IMR-90 (cell line): ENCODE data around the gene HECTD1. TPM values are rescaled to one million over a fixed set of nuclear protein-coding genes. Genes with fewer than 3 reads are reported as not detected.
"Not testable (repeated sequence)": the region's sequence is repeated elsewhere in the genome, so short reads cannot be mapped to it uniquely, and the experiment has no call there.

Source experiments
- ATAC-seq: fragments of 200-7000 bp; cut with Tn5 transposase; 2 replicates; pipeline ENCODE4 v1.9.1; 2020; ENCODE audit warnings: low read depth, mild to moderate bottlenecking, moderate library complexity
- BruUV-seq: library from RNA; stranded (reverse); fragments of 400-500 nt; replicated peaks from 2 replicates; lab custom pipeline; 2021; lab: Mats Ljungman, UMichigan
- CTCF ChIA-PET: fragments of 300-600 bp; formaldehyde crosslinking; extraction: SDS; loops from one replicate; lab custom pipeline; 2021; ENCODE audit warnings: antibody characterized with exemption; lab: Yijun Ruan, JAX
- POLR2A ChIA-PET: fragments of 300-600 bp; sonication (Branson Sonifier 250); formaldehyde crosslinking; loops from one replicate; lab custom pipeline; 2022; ENCODE audit warnings: antibody characterized with exemption; ENCODE audit not compliant: unreplicated experiment; lab: Charles Lee
- DNase-seq: peaks from one replicate; pipeline ENCODE4 v3.0.0; 2013
- H2AFZ ChIP-seq: replicated peaks from 2 replicates; pipeline ENCODE3; 2013; ENCODE audit warnings: low read length, mild to moderate bottlenecking; ENCODE audit not compliant: poor library complexity
- H2AK5ac ChIP-seq: 2 replicates; pipeline ENCODE4 v1.6.1; 2013; ENCODE audit warnings: low read depth, low read length, inconsistent platforms
- H2AK9ac ChIP-seq: replicated peaks from 2 replicates; pipeline ENCODE3; 2013; ENCODE audit warnings: mild to moderate bottlenecking, low read depth, low read length, moderate library complexity; ENCODE audit not compliant: poor library complexity
- H2BK120ac ChIP-seq: 2 replicates; pipeline ENCODE4 v1.6.1; 2013; ENCODE audit warnings: low read depth, low read length, inconsistent platforms
- H2BK15ac ChIP-seq: 3 replicates; pipeline ENCODE4 v1.6.1; 2013; ENCODE audit warnings: low read depth, low read length, inconsistent platforms
- H2BK20ac ChIP-seq: 2 replicates; pipeline ENCODE4 v1.6.1; 2013; ENCODE audit warnings: low read depth, mild to moderate bottlenecking, inconsistent platforms, low read length, moderate library complexity
- H2BK5ac ChIP-seq: 2 replicates; pipeline ENCODE4 v1.6.1; 2013; ENCODE audit warnings: mild to moderate bottlenecking, low read depth, low read length, inconsistent platforms; ENCODE audit not compliant: poor library complexity, severe bottlenecking
- H3K14ac ChIP-seq: replicated peaks from 2 replicates; pipeline ENCODE4 v1.6.1; 2013; ENCODE audit warnings: low read depth, low read length, inconsistent platforms
- H3K18ac ChIP-seq: 2 replicates; pipeline ENCODE4 v1.6.1; 2013; ENCODE audit warnings: low read depth, low read length, control low read depth
- H3K23ac ChIP-seq: 2 replicates; pipeline ENCODE4 v1.6.1; 2013; ENCODE audit warnings: low read depth, low read length, inconsistent platforms
- H3K27ac ChIP-seq: 2 replicates; pipeline ENCODE4 v1.5.1; 2013; ENCODE audit warnings: mild to moderate bottlenecking, control low read depth, low read length; ENCODE audit not compliant: insufficient read depth
- H3K27me3 ChIP-seq: 2 replicates; pipeline ENCODE4 v1.6.1; 2013; ENCODE audit warnings: low read length; ENCODE audit not compliant: control insufficient read depth, insufficient read depth
- H3K36me3 ChIP-seq: 2 replicates; pipeline ENCODE4 v1.6.1; 2013; ENCODE audit warnings: low read length, mixed read lengths; ENCODE audit not compliant: control insufficient read depth, insufficient read depth
- H3K4ac ChIP-seq: 2 replicates; pipeline ENCODE4 v1.6.1; 2013; ENCODE audit warnings: low read depth, low read length, inconsistent platforms
- H3K4me1 ChIP-seq: 2 replicates; pipeline ENCODE4 v1.6.1; 2013; ENCODE audit warnings: low read length, mixed read lengths; ENCODE audit not compliant: control insufficient read depth, insufficient read depth
- H3K4me2 ChIP-seq: 2 replicates; pipeline ENCODE4 v1.6.1; 2013; ENCODE audit warnings: low read depth, mild to moderate bottlenecking, control low read depth, low read length, moderate library complexity
- H3K4me3 ChIP-seq: 2 replicates; pipeline ENCODE4 v1.5.1; 2013; ENCODE audit warnings: low read depth, mild to moderate bottlenecking, control low read depth, low read length, moderate library complexity; ENCODE audit not compliant: insufficient read depth
- H3K56ac ChIP-seq: 2 replicates; pipeline ENCODE4 v1.6.1; 2013; ENCODE audit warnings: low read length, inconsistent platforms; ENCODE audit not compliant: insufficient read depth; ENCODE audit errors: extremely low read depth
- H3K79me1 ChIP-seq, 2 experiments: 2 replicates each; pipeline ENCODE4 v1.6.1; 2013; ENCODE audit warnings: low read length in 2 of 2, inconsistent platforms in 1 of 2, low read depth in 1 of 2
- H3K9ac ChIP-seq: 2 replicates; pipeline ENCODE4 v1.6.1; 2013; ENCODE audit warnings: low read depth, low read length, control low read depth
- H3K9me1 ChIP-seq: 2 replicates; pipeline ENCODE4 v1.6.1; 2013; ENCODE audit warnings: low read length, inconsistent platforms; ENCODE audit not compliant: insufficient read depth
- H3K9me3 ChIP-seq: 2 replicates; pipeline ENCODE4 v1.6.1; 2013; ENCODE audit warnings: low read length; ENCODE audit not compliant: control insufficient read depth, insufficient read depth
- H4K20me1 ChIP-seq: 2 replicates; pipeline ENCODE4 v1.6.1; 2013; ENCODE audit warnings: low read length, inconsistent platforms; ENCODE audit not compliant: insufficient read depth
- H4K5ac ChIP-seq: 2 replicates; pipeline ENCODE4 v1.6.1; 2013; ENCODE audit warnings: mild to moderate bottlenecking, low read depth, low read length, control low read depth
- H4K8ac ChIP-seq, 2 experiments: 2 replicates each; pipeline ENCODE4 v1.6.1; 2013; ENCODE audit warnings: low read depth in 2 of 2, low read length in 2 of 2, control low read depth in 1 of 2, inconsistent platforms in 1 of 2
- H4K91ac ChIP-seq: 2 replicates; pipeline ENCODE4 v1.6.1; 2013; ENCODE audit warnings: low read depth, low read length, inconsistent platforms; ENCODE audit not compliant: insufficient read depth
- WGBS, 2 experiments: methylation state at CpG; one replicate each; pipeline versions ENCODE4 v1.1.5 to v1.1.7; 2013; ENCODE audit warnings: missing lambda C conversion rate in 2 of 2; ENCODE audit not compliant: insufficient read length in 1 of 2; ENCODE audit errors: extremely low coverage in 2 of 2; 5-methylcytosine and 5-hydroxymethylcytosine counted together
- dilution Hi-C: fragments of 300-500 bp; cut with HindIII; formaldehyde crosslinking; loops from one replicate; pipeline ENCODE4 v1.14.3; 2018; ENCODE audit warnings: low sequenced_read_pairs; ENCODE audit not compliant: unreplicated experiment
- in situ Hi-C: fragments of 300-500 bp; cut with MboI; formaldehyde crosslinking; loops from 3 replicates; pipeline ENCODE4 v1.14.3; 2019; ENCODE audit warnings: low sequenced_read_pairs, inconsistent platforms, mixed read lengths
- intact Hi-C: fragments of 100-400 bp; cut with micrococcal nuclease; formaldehyde crosslinking; loops from 2 replicates; pipeline ENCODE4 v1.10.0; 2022
- polyA plus RNA-seq, 3 experiments: library from polyadenylated mRNA; depleted of rRNA; stranded (reverse); fragments of >200 nt; gene quantifications; 2 replicates each; pipeline ENCODE4 v1.2.3, GENCODE V29; 2012; ENCODE audit warnings: low replicate concordance in 1 of 3
- total RNA-seq: library from RNA; depleted of rRNA; stranded (reverse); fragments of >200 nt; gene quantifications from 2 replicates; pipeline ENCODE4 v1.2.3, GENCODE V29; 2012

Gene HECTD1
- total and polyA plus RNA-seq, 2 of the 4 experiments (the other 2 are of a cell fraction) = 48.5 to 228 TPM

DNA sequence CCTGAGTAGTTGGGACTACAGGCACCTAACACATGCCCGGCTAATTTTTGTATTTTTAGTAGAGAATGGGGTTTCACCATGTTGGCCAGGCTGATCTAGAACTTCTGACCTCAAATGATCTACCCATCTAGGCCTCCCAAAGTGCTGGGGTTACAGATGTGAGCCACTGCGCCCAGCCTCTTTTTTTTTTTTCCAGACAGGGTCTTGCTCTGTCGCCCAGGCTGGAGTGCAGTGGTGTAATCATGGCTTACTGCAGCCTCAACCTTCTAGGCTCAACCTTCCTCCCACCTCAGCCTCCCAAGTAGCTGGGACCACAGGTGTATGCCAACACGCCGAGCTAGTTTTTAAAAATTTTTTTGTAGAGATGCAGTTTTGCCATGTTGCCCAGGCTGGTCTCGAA is 25.6 kb downstream of the HECTD1 start:
- H2BK15ac ChIP-seq, H4K91ac ChIP-seq, H4K8ac ChIP-seq, H3K9me3 ChIP-seq, H3K4me1 ChIP-seq, H2AFZ ChIP-seq, H2AK5ac ChIP-seq, H3K18ac ChIP-seq, H2BK5ac ChIP-seq, H3K23ac ChIP-seq, H3K56ac ChIP-seq, H4K5ac ChIP-seq, H3K14ac ChIP-seq, in situ Hi-C loops, H3K4me3 ChIP-seq, H3K27ac ChIP-seq, H2AK9ac ChIP-seq, H2BK120ac ChIP-seq, H3K36me3 ChIP-seq, intact Hi-C loops, H3K9ac ChIP-seq, H3K4me2 ChIP-seq, ATAC-seq, H2BK20ac ChIP-seq, CTCF ChIA-PET, H3K27me3 ChIP-seq, POLR2A ChIA-PET, H3K9me1 ChIP-seq, BruUV-seq, dilution Hi-C loops, H3K4ac ChIP-seq, DNase-seq: not testable (repeated sequence)
- peaks cover 14% of the 10 kb centered on the region for H4K20me1 ChIP-seq
- WGBS, 2 experiments = no CpG with 5 or more reads among the region's 6 CpGs
- H3K79me1 ChIP-seq = peaks cover 26 to 70% of the 10 kb centered on the region in 2 experiments
